Peyer's patch (tissue), 4 donors: Measurements from ENCODE around the gene LEMD2.

ENCODE experiments used
- CTCF ChIP-seq, 6 experiments: fragments of 450-650 bp in 4 of 6; fragments of 200-600 bp in 2 of 6; sonication (generic) in 1 of 6; IDR thresholded peaks; one replicate each; pipeline ENCODE4 v1.5.1; 2017 to 2019; ENCODE audit warnings: antibody characterized with exemption in 6 of 6, mild to moderate bottlenecking in 3 of 6, moderate library complexity in 1 of 6
- POLR2A ChIP-seq, 2 donors: fragments of 450-650 bp; IDR thresholded peaks; one replicate each; pipeline ENCODE4 v1.5.1; 2017; ENCODE audit warnings: antibody characterized with exemption in 2 of 2, mild to moderate bottlenecking in 2 of 2, moderate library complexity in 2 of 2

GRCh38 chr6:33776186-33776585 lies 12.7 kb downstream of the LEMD2 start:
- TF ChIP-seq CTCF (IDR thresholded peaks at IDR 0.05) (no peak), POLR2A (IDR thresholded peaks at IDR 0.05) (no peak)
